GM21447 (cell line): Measurements from ENCODE around the gene ALPL.

Source experiments
- ATAC-seq: cut with Tn5 transposase; IDR thresholded peaks from one replicate; pipeline ENCODE4 v1.9.1; 2021; ENCODE audit not compliant: unreplicated experiment

The ALPL gene

DNA sequence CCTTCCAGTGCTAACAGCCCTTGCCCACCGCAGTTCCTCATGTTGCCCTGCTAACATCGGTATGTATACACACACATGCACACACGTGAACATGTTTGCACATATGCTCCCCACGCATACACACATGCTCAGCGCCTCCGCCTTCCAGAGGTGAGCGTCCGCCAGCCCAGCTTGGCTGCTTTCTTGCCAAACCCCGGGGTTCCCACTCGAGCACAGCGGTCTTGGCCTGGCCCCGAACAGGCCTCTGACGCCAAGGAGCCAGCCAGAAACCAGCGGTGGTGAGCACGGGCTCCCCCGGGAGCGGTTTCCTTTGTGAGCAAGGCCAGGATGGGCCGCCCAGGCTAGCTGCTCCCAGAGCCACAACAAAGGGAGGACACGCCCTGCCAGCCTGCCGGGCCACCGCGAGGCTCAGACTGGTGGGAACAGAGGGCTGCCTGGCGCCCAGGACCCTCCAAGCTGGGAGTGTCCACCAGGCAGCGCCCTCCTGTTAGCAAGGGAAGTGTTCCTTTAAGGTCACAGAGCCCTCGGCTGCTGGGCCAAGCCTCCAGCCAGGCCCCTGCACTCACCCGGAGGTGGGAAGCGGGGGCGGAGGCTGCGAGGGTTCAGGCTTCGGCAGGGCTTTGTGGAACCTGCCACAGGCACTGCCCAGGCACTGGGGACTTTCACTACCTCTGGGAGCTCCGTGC is 65.4 kb downstream of the ALPL start:
- no peak for ATAC-seq

GRCh38 chr1:21575351-21575942 is 66.2 kb downstream of the ALPL start:
- no peak for ATAC-seq

DNA sequence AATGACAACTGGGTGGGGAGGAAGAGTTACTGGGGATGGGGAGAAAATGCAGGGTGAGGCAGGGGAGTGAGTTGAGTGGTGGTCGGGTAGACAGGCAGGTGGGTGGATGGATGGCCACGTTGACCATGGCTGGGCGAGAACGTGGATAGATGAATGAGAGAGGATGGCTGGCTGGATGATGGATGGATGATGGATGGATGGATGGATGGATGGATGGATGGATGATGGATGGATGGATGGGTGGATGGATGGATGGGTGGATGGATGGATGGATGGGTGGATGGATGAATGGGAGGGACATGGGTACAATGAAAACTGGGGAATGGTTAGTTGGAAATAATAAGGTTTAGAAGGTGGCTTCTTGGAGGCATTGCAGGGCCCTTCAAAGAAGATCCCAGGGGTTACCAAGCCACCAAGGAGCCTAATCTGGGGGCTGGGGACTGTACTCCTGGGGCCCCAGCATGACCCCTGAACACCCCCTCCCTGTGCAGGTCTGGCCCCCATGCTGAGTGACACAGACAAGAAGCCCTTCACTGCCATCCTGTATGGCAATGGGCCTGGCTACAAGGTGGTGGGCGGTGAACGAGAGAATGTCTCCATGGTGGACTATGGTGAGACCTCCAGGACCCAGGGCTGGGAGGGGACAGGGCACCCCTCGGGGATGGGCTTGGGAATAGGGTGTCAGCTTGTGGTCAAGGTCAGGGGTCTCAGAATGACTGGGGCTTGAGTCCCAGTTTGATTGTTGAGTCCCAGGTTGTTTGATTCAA is 67.0 kb downstream of the ALPL start:
- ATAC-seq, result no peak

GRCh38 chr1:21576798-21577187 is 67.6 kb downstream of the ALPL start:
- ATAC-seq, result no peak

DNA sequence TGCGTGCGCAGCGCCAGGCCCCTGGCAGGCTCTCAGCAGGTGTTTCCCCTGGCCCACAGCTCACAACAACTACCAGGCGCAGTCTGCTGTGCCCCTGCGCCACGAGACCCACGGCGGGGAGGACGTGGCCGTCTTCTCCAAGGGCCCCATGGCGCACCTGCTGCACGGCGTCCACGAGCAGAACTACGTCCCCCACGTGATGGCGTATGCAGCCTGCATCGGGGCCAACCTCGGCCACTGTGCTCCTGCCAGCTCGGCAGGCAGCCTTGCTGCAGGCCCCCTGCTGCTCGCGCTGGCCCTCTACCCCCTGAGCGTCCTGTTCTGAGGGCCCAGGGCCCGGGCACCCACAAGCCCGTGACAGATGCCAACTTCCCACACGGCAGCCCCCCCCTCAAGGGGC is 68.1 kb downstream of the ALPL start:
- no peak for ATAC-seq

DNA sequence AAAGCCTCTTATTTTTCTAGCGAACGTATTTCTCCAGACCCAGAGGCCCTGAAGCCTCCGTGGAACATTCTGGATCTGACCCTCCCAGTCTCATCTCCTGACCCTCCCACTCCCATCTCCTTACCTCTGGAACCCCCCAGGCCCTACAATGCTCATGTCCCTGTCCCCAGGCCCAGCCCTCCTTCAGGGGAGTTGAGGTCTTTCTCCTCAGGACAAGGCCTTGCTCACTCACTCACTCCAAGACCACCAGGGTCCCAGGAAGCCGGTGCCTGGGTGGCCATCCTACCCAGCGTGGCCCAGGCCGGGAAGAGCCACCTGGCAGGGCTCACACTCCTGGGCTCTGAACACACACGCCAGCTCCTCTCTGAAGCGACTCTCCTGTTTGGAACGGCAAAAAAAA is 68.7 kb downstream of the ALPL start:
- ATAC-seq, result no peak

GRCh38 chr1:21579791-21580190 is 70.6 kb downstream of the ALPL start:
- no peak for ATAC-seq

DNA sequence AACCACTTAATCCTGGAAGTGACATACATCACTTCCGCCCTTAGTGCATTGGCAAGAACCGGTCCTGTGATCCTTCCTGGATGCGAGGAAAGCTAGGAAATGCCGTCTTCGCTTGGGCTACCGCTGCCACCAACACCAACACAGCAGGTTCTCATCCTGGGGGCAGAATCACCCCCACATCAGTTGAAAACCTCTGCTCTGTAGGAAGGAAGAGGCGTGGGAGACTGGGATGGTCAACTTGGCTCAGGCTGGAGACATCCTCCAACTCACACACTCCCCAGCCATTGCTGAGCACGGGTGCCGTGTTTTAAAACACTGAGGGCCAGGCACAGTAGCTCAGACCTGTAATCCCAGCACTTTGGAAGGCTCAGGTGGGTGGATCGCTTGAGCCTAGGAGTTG is 74.9 kb downstream of the ALPL start:
- no peak for ATAC-seq

DNA sequence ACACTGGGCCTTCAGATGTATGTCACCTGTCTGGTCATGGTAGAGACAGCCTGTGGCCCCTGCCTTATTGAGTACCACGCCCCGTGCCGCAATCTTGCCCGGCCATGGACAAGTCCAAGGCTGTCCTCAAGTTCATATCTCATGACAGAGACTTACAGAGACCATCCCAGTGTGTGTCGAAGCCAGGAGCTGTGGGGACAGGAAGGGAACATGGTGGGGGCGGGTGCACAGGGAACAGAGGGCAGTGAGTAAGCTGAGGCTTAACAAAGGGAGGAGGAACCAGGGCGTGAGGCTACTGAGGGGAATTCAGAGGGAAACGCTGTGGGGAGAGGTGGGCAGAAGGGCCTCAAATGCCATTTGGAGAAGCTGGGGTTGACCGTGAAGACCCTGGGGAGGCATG is 75.8 kb downstream of the ALPL start:
- ATAC-seq, result no peak

DNA sequence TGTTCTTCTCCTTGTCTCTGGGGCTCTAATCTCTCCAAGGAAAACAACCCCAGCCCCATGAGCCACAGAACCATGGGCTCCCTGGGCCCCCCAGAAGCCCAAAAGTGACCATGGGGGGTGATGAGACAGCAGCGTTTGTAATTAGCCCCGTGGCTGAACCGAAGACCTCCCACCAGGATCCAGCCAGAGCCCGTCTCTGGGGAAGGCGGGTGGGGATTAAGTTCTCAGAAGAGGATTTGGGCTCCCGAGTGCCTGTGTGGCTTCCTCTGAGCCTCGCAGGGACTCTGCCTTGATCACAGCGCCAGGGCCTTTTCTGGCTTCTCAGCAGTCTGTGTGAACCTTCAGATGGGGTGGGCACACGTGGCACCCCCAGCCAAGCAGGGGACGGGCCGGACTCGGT is 77.0 kb downstream of the ALPL start:
- ATAC-seq, result no peak

DNA sequence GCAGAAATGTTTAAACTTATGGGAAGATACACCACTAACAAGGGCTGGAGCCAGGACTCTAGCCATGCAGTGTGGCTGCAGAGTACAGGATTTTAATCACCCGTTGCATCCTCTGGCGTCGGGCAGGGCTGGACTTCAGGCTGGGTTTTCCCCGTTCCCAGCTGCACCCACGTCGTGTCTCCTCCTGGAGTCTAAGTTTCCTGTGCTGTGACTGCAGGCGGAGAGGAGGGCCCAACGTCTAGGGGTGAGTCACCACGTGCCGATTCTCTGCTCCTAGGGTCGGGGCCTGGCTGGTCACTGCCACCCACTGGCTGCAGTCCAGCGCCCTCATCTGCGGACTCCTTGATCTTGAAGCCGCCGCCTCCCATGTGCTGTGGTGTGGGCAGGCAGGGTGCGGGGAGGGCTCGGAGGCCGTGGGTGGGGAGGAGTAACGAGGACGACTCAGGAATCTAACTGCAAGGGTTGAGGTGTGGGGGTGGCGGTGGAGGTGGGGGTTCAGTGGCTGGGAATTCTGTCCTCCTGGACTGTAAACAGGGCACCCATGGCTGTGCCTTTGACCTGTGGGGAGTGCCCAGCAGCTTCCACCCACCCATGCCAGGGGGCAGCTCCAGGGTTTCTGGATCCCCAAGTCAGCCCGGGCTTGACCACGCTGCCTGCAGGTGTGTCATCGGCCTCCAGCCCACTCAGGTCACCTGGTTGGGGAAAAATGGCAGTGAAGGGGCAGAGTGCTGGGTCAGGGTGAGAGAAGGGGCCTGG is 77.8 kb downstream of the ALPL start:
- ATAC-seq, result no peak

GRCh38 chr1:21587602-21587953 is 78.4 kb downstream of the ALPL start:
- ATAC-seq, result no peak

DNA sequence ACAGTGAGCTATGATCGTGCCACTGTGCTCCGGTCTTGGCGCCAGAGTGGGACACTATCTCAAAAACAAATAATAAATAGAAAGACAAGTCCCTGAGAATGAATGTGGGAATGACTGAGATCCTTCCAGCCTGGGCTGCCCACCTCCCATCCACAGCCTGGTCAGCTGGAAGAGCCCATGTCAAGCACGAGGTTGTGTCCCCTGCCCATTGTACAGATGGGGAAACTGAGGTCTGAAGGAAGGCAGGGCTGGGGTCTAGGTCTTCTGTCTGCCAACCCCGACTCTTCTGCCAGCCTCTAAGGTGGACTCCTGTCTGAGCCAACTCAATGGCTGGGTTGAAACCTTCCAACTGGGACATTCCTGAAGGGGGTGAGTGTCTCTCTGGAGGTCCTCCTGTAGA is 80.4 kb downstream of the ALPL start:
- ATAC-seq, result no peak

- ATAC-seq, result no peak
Observed at GRCh38 chr1:21590126-21590880, 81.1 kb downstream of the ALPL start.

DNA sequence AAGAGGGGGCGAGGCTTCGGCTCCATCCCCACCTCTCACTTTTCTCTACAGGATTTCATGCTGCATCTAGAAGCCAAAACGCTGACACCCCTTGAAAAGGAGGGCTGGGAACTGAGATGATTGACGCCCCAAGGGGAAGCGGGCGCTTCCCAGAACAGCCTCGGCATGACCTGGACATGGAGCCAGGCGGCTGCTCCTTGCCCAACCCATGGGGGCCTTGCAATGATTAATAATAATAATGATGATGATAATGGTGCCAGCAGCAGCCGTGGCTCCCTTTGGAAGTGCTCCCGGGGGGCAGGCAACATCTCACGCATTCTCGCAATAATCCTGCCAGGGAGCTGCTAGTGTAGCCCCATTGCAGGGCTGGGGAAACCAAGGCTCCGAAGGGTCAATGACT is 81.7 kb downstream of the ALPL start:
- no peak for ATAC-seq

DNA sequence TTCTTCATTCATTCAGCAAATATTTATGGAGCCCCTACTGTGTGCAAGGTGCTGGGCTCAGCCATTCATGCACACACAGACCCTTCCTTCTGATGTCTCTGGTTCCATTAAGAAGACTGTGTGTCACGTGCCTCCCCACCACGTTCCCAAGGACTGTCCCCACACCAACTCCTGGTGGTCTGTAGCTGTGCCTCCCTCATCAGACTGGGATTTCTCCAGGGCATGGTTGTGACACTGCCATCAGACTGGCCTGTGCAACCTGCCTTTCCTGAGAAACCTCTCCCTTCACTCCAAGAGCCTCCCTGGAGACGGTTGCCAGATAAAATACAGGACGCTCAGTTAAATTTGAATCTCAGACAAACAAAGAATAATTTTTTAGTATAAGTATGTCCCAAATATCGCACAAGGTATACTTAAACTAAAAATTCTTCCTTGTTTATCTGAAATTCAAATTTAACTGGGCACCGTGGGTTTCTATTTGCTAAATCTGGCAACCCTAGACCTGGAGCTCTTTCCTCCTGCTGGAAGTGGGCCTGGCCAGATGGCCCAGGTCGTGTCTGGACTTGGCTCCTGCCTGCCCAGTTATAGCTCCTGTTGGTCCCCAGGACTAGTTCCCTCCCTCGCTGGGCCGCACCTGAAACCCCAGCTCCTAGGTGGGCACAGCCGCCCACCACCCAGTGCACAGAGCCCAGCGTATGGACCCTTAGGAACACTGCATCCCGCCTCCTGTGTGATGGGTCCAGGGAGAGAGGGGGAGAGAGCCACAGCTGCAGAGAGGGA is 83.1 kb downstream of the ALPL start:
- no peak for ATAC-seq

DNA sequence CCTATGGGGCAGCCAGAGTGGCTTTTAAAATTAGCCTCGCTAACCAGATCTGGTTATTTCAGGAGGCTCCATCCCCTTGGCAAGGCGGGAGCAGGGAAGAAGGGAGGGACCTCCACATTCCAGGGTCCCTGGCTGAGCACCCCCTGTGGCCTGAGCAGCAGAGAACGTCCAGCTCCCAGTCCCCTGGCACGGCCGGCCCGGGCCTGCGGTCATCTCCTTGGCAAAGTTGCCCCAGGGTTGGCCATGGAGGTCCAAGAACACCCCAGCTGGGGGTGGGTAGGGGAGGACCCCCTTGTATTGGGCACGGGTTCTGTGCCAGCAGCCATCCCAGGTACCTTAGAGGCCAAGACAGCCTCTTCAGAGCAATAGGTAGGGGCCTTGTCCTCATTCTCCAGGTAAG is 84.0 kb downstream of the ALPL start:
- ATAC-seq, result no peak

- ATAC-seq, result no peak
Observed at GRCh38 chr1:21594501-21594900, 85.3 kb downstream of the ALPL start.

DNA sequence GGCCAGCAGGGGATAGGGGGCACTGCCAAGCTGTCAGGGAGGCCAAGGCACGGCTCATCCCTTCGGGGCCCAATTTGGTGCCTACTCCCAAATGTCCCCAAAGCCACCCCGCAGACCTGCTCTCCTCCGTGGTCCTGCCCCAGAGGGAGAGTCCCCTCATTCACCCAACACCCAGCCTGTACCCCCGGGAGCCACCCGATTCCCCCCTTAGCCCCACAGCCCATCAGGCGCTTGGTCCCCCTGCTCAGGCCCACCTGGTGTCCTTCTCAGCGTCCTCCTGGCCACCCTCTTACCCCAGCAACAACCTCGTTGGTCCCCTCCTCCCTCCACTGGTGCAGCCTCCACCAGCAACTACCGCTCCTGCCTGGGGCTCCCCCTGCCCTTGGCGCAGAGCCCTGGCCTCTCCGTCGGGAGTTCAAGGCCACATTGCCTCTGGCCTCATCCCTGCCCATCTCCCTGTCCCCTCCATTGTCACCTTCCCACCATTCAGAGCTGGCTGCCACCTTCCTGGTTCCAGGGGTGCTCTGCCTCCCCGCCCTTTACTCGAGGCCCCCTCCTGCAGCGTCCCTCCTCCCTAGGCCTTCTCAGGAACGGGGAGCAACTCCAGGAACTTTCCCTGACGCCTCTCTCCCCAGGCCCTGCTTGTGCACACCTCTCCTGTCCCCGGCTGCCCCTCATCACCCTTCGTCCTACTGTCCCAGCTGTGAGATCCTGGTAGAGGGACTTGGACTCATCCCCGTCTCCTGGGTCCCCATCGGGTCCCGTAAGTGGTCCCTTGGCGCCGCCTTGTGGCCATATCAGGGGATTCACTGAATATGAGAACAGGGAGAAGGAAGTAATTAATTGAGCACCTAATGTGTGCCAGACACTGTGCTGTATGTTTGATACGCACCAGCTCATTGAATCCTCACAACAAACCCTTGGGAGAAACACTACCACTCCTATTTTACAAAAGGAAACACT is 86.0 kb downstream of the ALPL start:
- no peak for ATAC-seq
